ENCODE data around the gene PHF21B. TPM values are rescaled to one million over a fixed set of nuclear protein-coding genes. Genes with fewer than 3 reads are reported as not detected.

PHF21B gene
- total and polyA plus RNA-seq, 2 experiments from 2014 or later: 20.6 to 149 TPM

DNA sequence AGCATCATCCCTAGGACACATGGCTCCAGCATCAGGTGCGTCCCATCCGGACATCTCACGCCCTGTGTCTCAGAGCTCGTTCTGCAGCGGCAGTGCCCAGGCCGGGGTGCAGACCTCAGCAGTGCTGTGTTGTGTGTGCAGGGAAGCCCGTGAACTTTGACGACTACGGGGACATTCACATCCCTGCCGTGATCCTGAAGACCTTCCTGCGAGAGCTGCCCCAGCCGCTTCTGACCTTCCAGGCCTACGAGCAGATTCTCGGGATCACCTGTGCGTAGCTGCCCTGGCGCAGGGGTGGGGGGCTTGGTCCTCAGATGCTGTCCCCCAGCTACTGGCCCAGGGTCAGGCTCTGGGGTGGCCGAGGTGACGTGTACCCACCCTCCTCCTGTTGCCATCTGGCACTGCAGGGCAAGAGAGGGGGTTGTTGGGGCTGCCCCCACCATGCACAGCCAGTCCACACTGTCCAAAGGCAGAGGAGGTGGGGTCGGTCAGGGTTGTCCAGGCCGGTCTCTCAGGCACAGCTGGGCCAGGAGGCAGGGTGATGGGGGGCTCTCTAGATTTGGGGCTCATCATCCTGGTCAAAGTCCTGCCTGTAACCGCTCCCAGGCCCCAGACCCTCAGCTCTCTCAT lies 160.9 kb downstream of the PHF21B start:
- H3K4me1 ChIP-seq (ENCODE audit: insufficient read depth): no peaks in the 10 kb centered on the region
- H3K27me3 ChIP-seq (ENCODE audit: insufficient read depth): no peaks in the 10 kb centered on the region
- Mint-ChIP-seq H3K36me3 (ENCODE audit: low read depth) (peaks cover 19% of the 10 kb centered on the region), H3K4me1 (peaks cover 6% of the 10 kb centered on the region; the same call in 1 of the 3 replicates), H3K27ac (no peak overlapping the region), H3K4me3 (no peak overlapping the region), H3K9me3 (peaks cover 8% of the 10 kb centered on the region; the same call in 2 of the 3 replicates), H3K27me3 (ENCODE audit: insufficient read depth, low read depth, poor library complexity) (peaks cover 2% of the 10 kb centered on the region)
- H2AFZ ChIP-seq: no peak overlapping the region
- H3K27ac ChIP-seq (ENCODE audit: low read depth): no peak overlapping the region
- TF ChIP-seq CREB1 (CRISPR knock-in tag; IDR thresholded peaks at IDR 0.05; ENCODE audit: low read depth) (no peak), POLR2AphosphoS5 (IDR thresholded peaks at IDR 0.05; ENCODE audit: low read depth) (no peak), ZNF114 (CRISPR knock-in tag; IDR thresholded peaks at IDR 0.05) (no peak), EZH2 (IDR thresholded peaks at IDR 0.05; ENCODE audit: low read depth, unreplicated experiment) (no peak), ZNF331 (CRISPR knock-in tag; IDR thresholded peaks at IDR 0.05; ENCODE audit: low read depth) (no peak), JUNB (IDR thresholded peaks at IDR 0.05; ENCODE audit: unreplicated experiment) (no peak), EZH2phosphoT487 (IDR thresholded peaks at IDR 0.05; ENCODE audit: unreplicated experiment) (no peak), NANOG (IDR thresholded peaks at IDR 0.05; ENCODE audit: borderline replicate concordance) (no peak), STAT1 (IDR thresholded peaks at IDR 0.05; ENCODE audit: unreplicated experiment) (no peak)
- TF ChIP-seq, protein P1, sequence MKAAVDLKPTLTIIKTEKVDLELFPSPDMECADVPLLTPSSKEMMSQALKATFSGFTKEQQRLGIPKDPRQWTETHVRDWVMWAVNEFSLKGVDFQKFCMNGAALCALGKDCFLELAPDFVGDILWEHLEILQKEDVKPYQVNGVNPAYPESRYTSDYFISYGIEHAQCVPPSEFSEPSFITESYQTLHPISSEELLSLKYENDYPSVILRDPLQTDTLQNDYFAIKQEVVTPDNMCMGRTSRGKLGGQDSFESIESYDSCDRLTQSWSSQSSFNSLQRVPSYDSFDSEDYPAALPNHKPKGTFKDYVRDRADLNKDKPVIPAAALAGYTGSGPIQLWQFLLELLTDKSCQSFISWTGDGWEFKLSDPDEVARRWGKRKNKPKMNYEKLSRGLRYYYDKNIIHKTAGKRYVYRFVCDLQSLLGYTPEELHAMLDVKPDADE (IDR thresholded peaks at IDR 0.05): no peak
- TF ChIP-seq, protein P2, sequence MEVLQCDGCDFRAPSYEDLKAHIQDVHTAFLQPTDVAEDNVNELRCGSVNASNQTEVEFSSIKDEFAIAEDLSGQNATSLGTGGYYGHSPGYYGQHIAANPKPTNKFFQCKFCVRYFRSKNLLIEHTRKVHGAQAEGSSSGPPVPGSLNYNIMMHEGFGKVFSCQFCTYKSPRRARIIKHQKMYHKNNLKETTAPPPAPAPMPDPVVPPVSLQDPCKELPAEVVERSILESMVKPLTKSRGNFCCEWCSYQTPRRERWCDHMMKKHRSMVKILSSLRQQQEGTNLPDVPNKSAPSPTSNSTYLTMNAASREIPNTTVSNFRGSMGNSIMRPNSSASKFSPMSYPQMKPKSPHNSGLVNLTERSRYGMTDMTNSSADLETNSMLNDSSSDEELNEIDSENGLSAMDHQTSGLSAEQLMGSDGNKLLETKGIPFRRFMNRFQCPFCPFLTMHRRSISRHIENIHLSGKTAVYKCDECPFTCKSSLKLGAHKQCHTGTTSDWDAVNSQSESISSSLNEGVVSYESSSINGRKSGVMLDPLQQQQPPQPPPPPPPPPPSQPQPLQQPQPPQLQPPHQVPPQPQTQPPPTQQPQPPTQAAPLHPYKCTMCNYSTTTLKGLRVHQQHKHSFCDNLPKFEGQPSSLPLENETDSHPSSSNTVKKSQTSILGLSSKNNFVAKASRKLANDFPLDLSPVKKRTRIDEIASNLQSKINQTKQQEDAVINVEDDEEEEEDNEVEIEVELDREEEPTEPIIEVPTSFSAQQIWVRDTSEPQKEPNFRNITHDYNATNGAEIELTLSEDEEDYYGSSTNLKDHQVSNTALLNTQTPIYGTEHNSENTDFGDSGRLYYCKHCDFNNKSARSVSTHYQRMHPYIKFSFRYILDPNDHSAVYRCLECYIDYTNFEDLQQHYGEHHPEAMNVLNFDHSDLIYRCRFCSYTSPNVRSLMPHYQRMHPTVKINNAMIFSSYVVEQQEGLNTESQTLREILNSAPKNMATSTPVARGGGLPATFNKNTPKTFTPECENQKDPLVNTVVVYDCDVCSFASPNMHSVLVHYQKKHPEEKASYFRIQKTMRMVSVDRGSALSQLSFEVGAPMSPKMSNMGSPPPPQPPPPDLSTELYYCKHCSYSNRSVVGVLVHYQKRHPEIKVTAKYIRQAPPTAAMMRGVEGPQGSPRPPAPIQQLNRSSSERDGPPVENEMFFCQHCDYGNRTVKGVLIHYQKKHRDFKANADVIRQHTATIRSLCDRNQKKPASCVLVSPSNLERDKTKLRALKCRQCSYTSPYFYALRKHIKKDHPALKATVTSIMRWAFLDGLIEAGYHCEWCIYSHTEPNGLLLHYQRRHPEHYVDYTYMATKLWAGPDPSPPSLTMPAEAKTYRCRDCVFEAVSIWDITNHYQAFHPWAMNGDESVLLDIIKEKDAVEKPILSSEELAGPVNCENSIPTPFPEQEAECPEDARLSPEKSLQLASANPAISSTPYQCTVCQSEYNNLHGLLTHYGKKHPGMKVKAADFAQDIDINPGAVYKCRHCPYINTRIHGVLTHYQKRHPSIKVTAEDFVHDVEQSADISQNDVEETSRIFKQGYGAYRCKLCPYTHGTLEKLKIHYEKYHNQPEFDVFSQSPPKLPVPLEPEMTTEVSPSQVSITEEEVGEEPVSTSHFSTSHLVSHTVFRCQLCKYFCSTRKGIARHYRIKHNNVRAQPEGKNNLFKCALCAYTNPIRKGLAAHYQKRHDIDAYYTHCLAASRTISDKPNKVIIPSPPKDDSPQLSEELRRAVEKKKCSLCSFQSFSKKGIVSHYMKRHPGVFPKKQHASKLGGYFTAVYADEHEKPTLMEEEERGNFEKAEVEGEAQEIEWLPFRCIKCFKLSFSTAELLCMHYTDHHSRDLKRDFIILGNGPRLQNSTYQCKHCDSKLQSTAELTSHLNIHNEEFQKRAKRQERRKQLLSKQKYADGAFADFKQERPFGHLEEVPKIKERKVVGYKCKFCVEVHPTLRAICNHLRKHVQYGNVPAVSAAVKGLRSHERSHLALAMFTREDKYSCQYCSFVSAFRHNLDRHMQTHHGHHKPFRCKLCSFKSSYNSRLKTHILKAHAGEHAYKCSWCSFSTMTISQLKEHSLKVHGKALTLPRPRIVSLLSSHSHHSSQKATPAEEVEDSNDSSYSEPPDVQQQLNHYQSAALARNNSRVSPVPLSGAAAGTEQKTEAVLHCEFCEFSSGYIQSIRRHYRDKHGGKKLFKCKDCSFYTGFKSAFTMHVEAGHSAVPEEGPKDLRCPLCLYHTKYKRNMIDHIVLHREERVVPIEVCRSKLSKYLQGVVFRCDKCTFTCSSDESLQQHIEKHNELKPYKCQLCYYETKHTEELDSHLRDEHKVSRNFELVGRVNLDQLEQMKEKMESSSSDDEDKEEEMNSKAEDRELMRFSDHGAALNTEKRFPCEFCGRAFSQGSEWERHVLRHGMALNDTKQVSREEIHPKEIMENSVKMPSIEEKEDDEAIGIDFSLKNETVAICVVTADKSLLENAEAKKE (CRISPR knock-in tag; IDR thresholded peaks at IDR 0.05): no peak
- TF ChIP-seq, protein P3, sequence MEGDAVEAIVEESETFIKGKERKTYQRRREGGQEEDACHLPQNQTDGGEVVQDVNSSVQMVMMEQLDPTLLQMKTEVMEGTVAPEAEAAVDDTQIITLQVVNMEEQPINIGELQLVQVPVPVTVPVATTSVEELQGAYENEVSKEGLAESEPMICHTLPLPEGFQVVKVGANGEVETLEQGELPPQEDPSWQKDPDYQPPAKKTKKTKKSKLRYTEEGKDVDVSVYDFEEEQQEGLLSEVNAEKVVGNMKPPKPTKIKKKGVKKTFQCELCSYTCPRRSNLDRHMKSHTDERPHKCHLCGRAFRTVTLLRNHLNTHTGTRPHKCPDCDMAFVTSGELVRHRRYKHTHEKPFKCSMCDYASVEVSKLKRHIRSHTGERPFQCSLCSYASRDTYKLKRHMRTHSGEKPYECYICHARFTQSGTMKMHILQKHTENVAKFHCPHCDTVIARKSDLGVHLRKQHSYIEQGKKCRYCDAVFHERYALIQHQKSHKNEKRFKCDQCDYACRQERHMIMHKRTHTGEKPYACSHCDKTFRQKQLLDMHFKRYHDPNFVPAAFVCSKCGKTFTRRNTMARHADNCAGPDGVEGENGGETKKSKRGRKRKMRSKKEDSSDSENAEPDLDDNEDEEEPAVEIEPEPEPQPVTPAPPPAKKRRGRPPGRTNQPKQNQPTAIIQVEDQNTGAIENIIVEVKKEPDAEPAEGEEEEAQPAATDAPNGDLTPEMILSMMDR (conservative IDR thresholded peaks at IDR 0.05; ENCODE audit: low read depth in 2 of 2): no peak
- TF ChIP-seq, protein P4, sequence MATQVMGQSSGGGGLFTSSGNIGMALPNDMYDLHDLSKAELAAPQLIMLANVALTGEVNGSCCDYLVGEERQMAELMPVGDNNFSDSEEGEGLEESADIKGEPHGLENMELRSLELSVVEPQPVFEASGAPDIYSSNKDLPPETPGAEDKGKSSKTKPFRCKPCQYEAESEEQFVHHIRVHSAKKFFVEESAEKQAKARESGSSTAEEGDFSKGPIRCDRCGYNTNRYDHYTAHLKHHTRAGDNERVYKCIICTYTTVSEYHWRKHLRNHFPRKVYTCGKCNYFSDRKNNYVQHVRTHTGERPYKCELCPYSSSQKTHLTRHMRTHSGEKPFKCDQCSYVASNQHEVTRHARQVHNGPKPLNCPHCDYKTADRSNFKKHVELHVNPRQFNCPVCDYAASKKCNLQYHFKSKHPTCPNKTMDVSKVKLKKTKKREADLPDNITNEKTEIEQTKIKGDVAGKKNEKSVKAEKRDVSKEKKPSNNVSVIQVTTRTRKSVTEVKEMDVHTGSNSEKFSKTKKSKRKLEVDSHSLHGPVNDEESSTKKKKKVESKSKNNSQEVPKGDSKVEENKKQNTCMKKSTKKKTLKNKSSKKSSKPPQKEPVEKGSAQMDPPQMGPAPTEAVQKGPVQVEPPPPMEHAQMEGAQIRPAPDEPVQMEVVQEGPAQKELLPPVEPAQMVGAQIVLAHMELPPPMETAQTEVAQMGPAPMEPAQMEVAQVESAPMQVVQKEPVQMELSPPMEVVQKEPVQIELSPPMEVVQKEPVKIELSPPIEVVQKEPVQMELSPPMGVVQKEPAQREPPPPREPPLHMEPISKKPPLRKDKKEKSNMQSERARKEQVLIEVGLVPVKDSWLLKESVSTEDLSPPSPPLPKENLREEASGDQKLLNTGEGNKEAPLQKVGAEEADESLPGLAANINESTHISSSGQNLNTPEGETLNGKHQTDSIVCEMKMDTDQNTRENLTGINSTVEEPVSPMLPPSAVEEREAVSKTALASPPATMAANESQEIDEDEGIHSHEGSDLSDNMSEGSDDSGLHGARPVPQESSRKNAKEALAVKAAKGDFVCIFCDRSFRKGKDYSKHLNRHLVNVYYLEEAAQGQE (IDR thresholded peaks at IDR 0.05; ENCODE audit: unreplicated experiment): no peak
- no peaks in the 10 kb centered on the region for H3F3A ChIP-seq (replicated peaks; ENCODE audit: low read depth)
- no peaks in the 10 kb centered on the region for H4K20me1 ChIP-seq (replicated peaks; ENCODE audit: insufficient read depth)
- H3K4me2 ChIP-seq: no peak overlapping the region
- no peaks in the 10 kb centered on the region for H3K9me2 ChIP-seq (ENCODE audit: insufficient read depth)
- no peak overlapping the region for H3K4me3 ChIP-seq
- no peaks in the 10 kb centered on the region for H3K79me2 ChIP-seq (replicated peaks; ENCODE audit: insufficient read depth)
- DNase-seq (ENCODE audit: low spot score): no peak
- no peaks in the 10 kb centered on the region for H3K36me3 ChIP-seq (ENCODE audit: insufficient read depth)
- ATAC-seq: no peak
